Memory B cell (primary cell): ENCODE results near the gene PDE8B.

ENCODE experiments used
- ATAC-seq: fragments of 150-1000 bp; cut with Tn5 transposase; 2 replicates; pipeline ENCODE4 v1.10.0; 2021; ENCODE audit warnings: low read depth, mild to moderate bottlenecking, moderate library complexity
- DNase-seq, 2 donors: peaks; one replicate each; pipeline ENCODE4 v3.0.0; 2022; ENCODE audit warnings: low spot score in 2 of 2
- H3K27ac Mint-ChIP-seq: one replicate; pipeline ENCODE4 v1.8.0; 2022; ENCODE audit warnings: mild to moderate bottlenecking, moderate library complexity, mixed read lengths
- H3K27me3 Mint-ChIP-seq: one replicate; pipeline ENCODE4 v1.8.0; 2022; ENCODE audit warnings: mixed read lengths
- H3K36me3 Mint-ChIP-seq: one replicate; pipeline ENCODE4 v1.8.0; 2022; ENCODE audit warnings: mild to moderate bottlenecking, mixed read lengths
- H3K4me1 Mint-ChIP-seq: one replicate; pipeline ENCODE4 v1.8.0; 2022; ENCODE audit warnings: mixed read lengths
- H3K4me3 Mint-ChIP-seq: one replicate; pipeline ENCODE4 v1.8.0; 2022; ENCODE audit warnings: mild to moderate bottlenecking, moderate library complexity, mixed read lengths
- H3K9me3 Mint-ChIP-seq: one replicate; pipeline ENCODE4 v1.8.0; 2022; ENCODE audit warnings: mixed read lengths

The PDE8B gene

DNA sequence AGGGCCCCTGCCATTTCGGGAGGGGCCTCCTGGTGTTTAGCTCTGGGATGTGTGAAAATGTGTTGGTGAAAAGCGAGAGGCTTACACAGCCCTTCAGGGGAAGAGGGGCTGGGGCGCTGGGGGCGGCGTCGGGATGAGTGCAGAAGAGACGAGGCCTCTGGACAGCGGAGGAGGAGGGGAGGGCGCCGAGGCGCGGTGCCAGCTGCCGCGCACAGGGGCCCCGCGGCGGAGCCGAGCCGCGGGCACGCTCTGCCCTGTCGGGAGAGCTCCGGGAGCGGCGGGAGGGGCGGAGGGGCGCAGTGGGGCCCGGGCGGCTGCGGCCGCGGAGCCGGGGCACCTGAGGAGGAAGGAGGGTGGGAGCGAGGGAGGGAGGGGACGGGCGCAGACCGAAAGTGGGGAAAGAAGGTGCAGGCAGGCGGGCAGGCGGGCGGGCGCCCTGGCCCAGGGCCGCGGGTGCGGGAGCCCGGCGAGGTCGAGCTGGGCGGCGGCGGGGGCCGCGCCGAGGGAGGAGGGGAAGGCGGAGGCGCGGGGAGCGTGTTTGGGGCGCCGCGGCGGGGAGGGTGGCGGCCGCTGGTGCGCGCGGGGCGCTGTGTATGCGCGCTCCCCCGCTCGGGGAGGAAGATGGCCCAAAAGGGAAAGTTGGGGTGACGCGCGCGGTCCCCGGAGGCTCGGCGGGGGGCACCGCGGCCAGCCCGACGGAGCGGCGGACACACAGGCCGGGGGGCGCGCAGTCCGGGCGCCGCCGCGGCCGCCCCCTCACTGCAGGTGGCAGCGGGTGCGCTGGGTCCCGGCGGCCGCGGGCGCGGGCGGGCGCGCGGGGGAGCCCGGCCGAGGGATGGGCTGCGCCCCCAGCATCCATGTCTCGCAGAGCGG lies at the start of gene PDE8B:
PDE8B (plus strand) TSS at position 590 of the 873 bp plus-strand sequence; CDS start at position 836, 246 bp downstream.
- H3K9me3 Mint-ChIP-seq: no peaks in the 10 kb centered on the region
- peak within 1 kb of the TSS; percentile 86 for H3K4me3 Mint-ChIP-seq
- H3K36me3 Mint-ChIP-seq: no peaks in the 10 kb centered on the region
- peak; percentile 59 for ATAC-seq
- H3K4me1 Mint-ChIP-seq: peaks cover 11% of the 10 kb centered on the region
- H3K27me3 Mint-ChIP-seq: peaks cover 29% of the 10 kb centered on the region
- no peak for DNase-seq
- H3K27ac Mint-ChIP-seq: no peak within 1 kb of the TSS

GRCh38 chr5:77163453-77163852 lies 47.0 kb upstream of the PDE8B start:
- Mint-ChIP-seq H3K4me1 (no peaks in the 10 kb centered on the region), H3K36me3 (no peaks in the 10 kb centered on the region), H3K27me3 (peaks cover 5% of the 10 kb centered on the region), H3K4me3 (no peak overlapping the region), H3K27ac (no peak overlapping the region), H3K9me3 (no peaks in the 10 kb centered on the region)
- ATAC-seq (no peak), DNase-seq (no peak)

- no peaks in the 10 kb centered on the region for H3K9me3 Mint-ChIP-seq
- no peak overlapping the region for H3K27ac Mint-ChIP-seq
- H3K4me1 Mint-ChIP-seq: no peaks in the 10 kb centered on the region
- H3K36me3 Mint-ChIP-seq: no peaks in the 10 kb centered on the region
- no peak for ATAC-seq
- peaks cover 8% of the 10 kb centered on the region for H3K27me3 Mint-ChIP-seq
- DNase-seq: no peak
- H3K4me3 Mint-ChIP-seq: no peak overlapping the region
Observed at GRCh38 chr5:77167063-77167462, 43.4 kb upstream of the PDE8B start.

DNA sequence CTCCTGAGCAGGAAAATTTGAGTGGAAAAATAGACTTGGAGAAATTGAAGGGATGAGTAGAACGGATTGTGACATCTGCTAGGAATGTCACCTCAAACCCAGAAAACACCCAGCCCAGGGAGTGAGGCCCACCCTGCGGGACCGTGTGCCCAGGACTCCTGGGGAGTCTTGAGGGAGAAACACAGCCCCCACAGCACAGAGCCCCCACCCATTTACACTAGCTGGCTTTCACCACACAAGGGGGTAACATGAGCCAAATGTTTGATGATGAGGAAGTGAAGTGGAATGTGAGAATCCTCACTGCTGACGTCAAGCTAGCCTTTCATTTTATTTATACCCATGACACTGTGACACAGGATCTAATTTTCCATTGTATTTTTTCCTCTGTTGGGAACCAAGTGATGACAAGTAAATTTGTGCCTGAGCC lies 42.8 kb upstream of the PDE8B start:
- Mint-ChIP-seq H3K27me3 (peaks cover 8% of the 10 kb centered on the region), H3K4me3 (no peak overlapping the region), H3K4me1 (no peaks in the 10 kb centered on the region), H3K27ac (no peak overlapping the region), H3K36me3 (no peaks in the 10 kb centered on the region), H3K9me3 (no peaks in the 10 kb centered on the region)
- ATAC-seq: no peak
- DNase-seq: no peak

DNA sequence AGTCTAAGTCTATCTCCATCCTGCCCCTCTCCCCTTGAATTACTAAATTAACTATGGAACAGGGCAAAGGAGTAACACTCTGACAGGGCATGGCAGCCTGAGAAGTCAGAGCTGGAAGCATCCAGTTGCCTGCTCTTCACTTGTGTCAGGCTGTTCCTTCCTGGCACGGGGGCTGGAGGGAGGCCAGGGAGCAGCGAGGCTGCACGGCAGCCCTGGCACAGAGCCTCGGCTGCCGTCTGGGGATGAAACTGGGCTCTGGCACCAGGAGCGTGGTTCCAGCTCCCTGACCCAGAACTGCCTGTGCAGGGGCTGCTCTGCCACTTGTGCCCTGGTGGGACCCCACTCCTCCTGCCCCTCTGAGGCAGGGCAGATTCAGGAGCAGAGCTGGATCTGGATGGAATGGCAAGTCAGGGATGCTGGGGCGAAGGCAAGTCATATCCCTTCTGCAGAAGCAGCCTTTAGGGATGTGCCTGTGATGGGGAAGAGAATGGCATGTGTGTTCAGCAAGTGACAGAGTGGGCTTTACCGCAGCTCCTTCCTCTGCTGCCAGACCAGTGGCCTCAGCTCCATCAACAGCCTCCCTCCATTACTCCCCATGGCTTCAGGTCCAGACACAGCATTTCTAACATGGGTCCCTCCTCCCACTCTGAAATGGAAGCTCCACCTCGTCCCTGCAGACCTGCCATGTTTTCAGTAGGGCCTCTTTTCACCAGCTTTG lies 42.2 kb upstream of the PDE8B start:
- Mint-ChIP-seq H3K9me3 (no peaks in the 10 kb centered on the region), H3K4me3 (no peak overlapping the region), H3K27ac (no peak overlapping the region), H3K27me3 (peaks cover 8% of the 10 kb centered on the region), H3K36me3 (no peaks in the 10 kb centered on the region), H3K4me1 (no peaks in the 10 kb centered on the region)
- DNase-seq (no peak), ATAC-seq (no peak)

GRCh38 chr5:77168879-77169244 lies 41.6 kb upstream of the PDE8B start:
- Mint-ChIP-seq H3K36me3 (no peaks in the 10 kb centered on the region), H3K27ac (no peak overlapping the region), H3K4me3 (no peak overlapping the region), H3K9me3 (no peaks in the 10 kb centered on the region), H3K27me3 (peaks cover 8% of the 10 kb centered on the region), H3K4me1 (no peaks in the 10 kb centered on the region)
- ATAC-seq: no peak
- DNase-seq: no peak

GRCh38 chr5:77170196-77170890 lies 40.1 kb upstream of the PDE8B start:
- H3K27ac Mint-ChIP-seq: no peak overlapping the region
- H3K36me3 Mint-ChIP-seq: no peaks in the 10 kb centered on the region

DNA sequence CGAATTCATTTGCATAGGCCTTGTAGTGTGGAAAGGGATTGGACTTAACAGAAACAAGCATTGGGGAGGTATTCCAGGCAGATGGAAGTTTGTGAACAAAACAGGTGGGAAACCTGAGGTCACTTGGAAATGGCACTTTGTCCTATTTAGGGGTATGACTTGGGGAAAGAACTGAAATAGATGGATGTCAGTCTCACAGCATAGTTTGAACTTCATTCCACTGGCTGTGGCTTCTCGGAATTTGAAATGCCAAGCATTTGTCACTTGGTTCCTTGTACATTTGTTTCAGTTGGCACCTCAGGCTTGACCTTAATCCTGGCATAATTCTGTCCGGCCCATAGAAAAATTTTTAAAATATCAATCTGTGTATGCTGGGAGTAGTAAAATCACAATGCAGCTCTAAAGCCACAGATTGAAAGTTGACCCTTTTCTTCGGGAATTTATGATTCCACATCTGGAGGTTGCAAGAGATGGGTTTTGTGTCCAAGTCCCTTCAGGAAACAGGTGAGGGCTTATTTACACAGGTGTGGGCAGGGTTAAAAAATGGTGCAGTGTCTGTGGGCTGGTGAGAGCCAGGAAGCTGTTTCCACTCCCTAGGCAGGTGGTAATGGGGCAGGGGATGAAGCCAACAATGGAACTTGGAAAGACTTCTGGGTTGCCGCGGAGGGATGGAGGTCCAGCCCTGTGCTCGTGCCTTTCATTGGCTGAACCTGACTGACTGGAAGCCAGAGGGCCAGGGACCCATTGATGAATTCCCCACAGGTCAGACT lies 39.2 kb upstream of the PDE8B start:
- Mint-ChIP-seq H3K4me3 (no peak overlapping the region), H3K27ac (no peak overlapping the region), H3K27me3 (peaks cover 4% of the 10 kb centered on the region), H3K36me3 (no peaks in the 10 kb centered on the region), H3K4me1 (no peaks in the 10 kb centered on the region), H3K9me3 (no peaks in the 10 kb centered on the region)
- no peak for ATAC-seq
- DNase-seq: no peak

More at GRCh38 chr5:77170196-77170890, 40.1 kb upstream of the PDE8B start:
- Mint-ChIP-seq H3K4me1 (no peaks in the 10 kb centered on the region), H3K4me3 (no peak overlapping the region), H3K9me3 (no peaks in the 10 kb centered on the region), H3K27me3 (peaks cover 6% of the 10 kb centered on the region)
- ATAC-seq (no peak), DNase-seq (no peak)

DNA sequence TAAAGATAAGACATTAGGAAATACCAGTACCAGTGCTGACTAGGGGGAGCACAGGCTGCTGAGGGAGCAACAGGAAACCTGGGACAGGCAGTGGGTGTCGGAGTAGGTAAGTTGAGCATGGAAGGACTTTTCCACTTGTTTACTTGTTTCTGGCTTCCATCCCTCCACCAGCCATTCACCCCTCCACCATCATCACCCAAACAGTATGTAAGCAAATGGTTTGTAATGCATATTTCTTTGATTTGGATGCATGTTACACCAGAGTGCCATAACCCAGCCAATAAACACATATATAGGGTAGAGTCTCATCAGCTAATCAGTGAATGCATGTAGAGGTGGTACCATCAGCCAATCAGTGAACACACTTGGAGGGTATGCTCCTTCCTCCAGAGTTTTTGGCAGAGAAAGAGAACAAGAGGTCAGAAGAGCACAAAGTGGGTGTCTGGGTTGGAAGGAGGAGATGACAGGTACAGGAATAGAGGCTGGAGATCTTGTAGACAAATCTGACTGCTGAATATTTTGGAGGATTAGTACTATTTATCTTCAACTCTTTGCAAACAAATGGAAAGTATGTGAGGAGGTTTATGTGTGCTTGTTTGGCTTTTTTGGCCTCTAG lies 37.7 kb upstream of the PDE8B start:
- Mint-ChIP-seq H3K27ac (no peak overlapping the region), H3K27me3 (peaks cover 4% of the 10 kb centered on the region), H3K4me3 (no peak overlapping the region), H3K36me3 (no peaks in the 10 kb centered on the region), H3K4me1 (no peaks in the 10 kb centered on the region), H3K9me3 (no peaks in the 10 kb centered on the region)
- no peak for DNase-seq
- ATAC-seq: no peak

DNA sequence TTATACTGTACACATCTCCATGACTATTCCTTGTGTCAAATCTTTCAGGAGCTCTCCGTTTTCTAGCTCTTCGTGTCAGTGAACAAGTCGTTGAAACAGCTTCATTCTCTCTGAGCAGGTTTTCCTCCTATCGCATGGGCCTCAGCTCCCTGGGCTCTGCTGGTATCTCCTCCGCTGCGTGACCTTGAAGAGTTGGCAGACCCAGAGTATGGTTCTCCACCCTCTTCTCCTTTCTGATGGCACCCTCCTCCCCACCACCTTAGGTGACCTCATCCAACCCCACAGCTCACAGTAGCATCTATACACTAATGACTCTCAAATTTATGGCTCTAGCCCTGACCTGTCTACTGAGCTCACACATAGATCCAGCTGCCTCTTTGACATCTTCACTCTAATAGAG lies 36.0 kb upstream of the PDE8B start:
- no peaks in the 10 kb centered on the region for H3K36me3 Mint-ChIP-seq
- H3K27ac Mint-ChIP-seq: no peak overlapping the region
- H3K9me3 Mint-ChIP-seq: no peaks in the 10 kb centered on the region
- no peak for ATAC-seq
- no peak overlapping the region for H3K4me3 Mint-ChIP-seq
- DNase-seq: no peak
- no peaks in the 10 kb centered on the region for H3K4me1 Mint-ChIP-seq
- peaks cover 3% of the 10 kb centered on the region for H3K27me3 Mint-ChIP-seq

GRCh38 chr5:77175231-77175630 lies 35.2 kb upstream of the PDE8B start:
- Mint-ChIP-seq H3K4me3 (no peak overlapping the region), H3K27ac (no peak overlapping the region), H3K4me1 (no peaks in the 10 kb centered on the region), H3K9me3 (no peaks in the 10 kb centered on the region), H3K27me3 (peaks cover 3% of the 10 kb centered on the region), H3K36me3 (no peaks in the 10 kb centered on the region)
- ATAC-seq (no peak), DNase-seq (no peak)

DNA sequence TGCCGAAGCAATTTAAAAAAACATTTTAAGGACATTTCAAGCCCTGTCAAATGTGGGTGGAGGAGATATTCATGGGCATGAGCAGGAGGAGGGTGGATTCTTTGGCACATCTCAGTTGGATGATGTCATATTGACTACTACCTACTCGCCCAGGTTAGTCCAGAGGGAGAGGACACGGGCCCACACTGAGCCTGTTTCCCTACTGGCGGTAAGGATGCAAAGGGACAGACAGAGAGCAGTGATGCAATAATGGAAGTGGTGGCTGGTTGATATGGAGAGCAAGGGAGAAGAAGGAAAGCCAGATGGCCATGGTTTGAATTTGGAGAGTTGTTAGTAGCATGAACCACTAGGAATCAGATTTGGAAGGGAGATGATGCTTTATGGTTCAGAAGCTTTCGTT lies 34.1 kb upstream of the PDE8B start:
- H3K36me3 Mint-ChIP-seq: no peaks in the 10 kb centered on the region
- no peak for DNase-seq

GRCh38 chr5:77177576-77177975 lies 32.9 kb upstream of the PDE8B start:
- Mint-ChIP-seq H3K27me3 (peaks cover 7% of the 10 kb centered on the region), H3K27ac (no peak overlapping the region), H3K9me3 (no peaks in the 10 kb centered on the region), H3K4me3 (no peak overlapping the region), H3K36me3 (no peaks in the 10 kb centered on the region), H3K4me1 (no peaks in the 10 kb centered on the region)
- no peak for ATAC-seq
- no peak for DNase-seq

More for the DNA sequence above, 34.1 kb upstream of the PDE8B start:
- Mint-ChIP-seq H3K4me1 (no peaks in the 10 kb centered on the region), H3K4me3 (no peak overlapping the region), H3K27ac (no peak overlapping the region), H3K27me3 (peaks cover 3% of the 10 kb centered on the region), H3K9me3 (no peaks in the 10 kb centered on the region)
- no peak for ATAC-seq
